Vagina (tissue), 2 donors: Measurements from ENCODE around the gene RGS3. TPM values are rescaled to one million over a fixed set of nuclear protein-coding genes. Genes with fewer than 3 reads are reported as not detected.

Experiments used
- DNase-seq, 2 donors: peaks; one replicate each; pipeline ENCODE4 v3.0.0-alpha.2; 2017; ENCODE audit errors: extremely low spot score in 2 of 2
- H3K27ac ChIP-seq: fragments of 200-600 bp; sonication (generic); one replicate; pipeline ENCODE4 v1.5.1; 2019
- H3K27me3 ChIP-seq: fragments of 200-600 bp; sonication (generic); one replicate; pipeline ENCODE4 v1.5.1; 2019
- H3K36me3 ChIP-seq, 2 donors: fragments of 200-600 bp; sonication (generic); one replicate each; pipeline ENCODE4 v1.5.1; 2017 to 2019
- H3K4me1 ChIP-seq: fragments of 200-600 bp; sonication (generic); one replicate; pipeline ENCODE4 v1.5.1; 2019
- H3K4me3 ChIP-seq, 2 donors: fragments of 200-600 bp; sonication (generic); 1 replicate in 1 of 2; 2 replicates in 1 of 2; pipeline ENCODE4 v1.5.1; 2016 to 2019
- H3K9me3 ChIP-seq: fragments of 200-600 bp; sonication (generic); one replicate; pipeline ENCODE4 v1.5.1; 2019
- POLR2A ChIP-seq, 2 donors: fragments of 450-650 bp; IDR thresholded peaks; one replicate each; pipeline ENCODE4 v1.6.1; 2017; ENCODE audit warnings: antibody characterized with exemption in 2 of 2, mild to moderate bottlenecking in 2 of 2, moderate library complexity in 2 of 2
- POLR2AphosphoS5 ChIP-seq, 2 donors: sonication (generic); formaldehyde crosslinking; IDR thresholded peaks; one replicate each; pipeline ENCODE4 v1.9.0; 2017; ENCODE audit warnings: antibody characterized with exemption in 2 of 2, mild to moderate bottlenecking in 2 of 2, low read depth in 1 of 2; ENCODE audit not compliant: insufficient read depth in 1 of 2
- intact Hi-C: fragments of 100-400 bp; cut with DNase I; formaldehyde crosslinking; loops from one replicate; pipeline ENCODE4 v1.15.1; 2023
- total RNA-seq: library from RNA; depleted of rRNA; stranded (reverse); fragments of >200 nt; gene quantifications from one replicate; pipeline ENCODE4 v1.2.3, GENCODE V29; 2016
- TF ChIP-seq, protein P1 (sequence below), 3 experiments: fragments of 450-650 bp in 2 of 3; fragments of 200-600 bp in 1 of 3; sonication (generic) in 1 of 3; IDR thresholded peaks; one replicate each; pipeline ENCODE4 v1.5.1; 2017 to 2019; ENCODE audit warnings: antibody characterized with exemption in 3 of 3, mild to moderate bottlenecking in 2 of 3, moderate library complexity in 2 of 3

The RGS3 gene
- total RNA-seq, 1 donor from 2014 or later, result 27.0 TPM

DNA sequence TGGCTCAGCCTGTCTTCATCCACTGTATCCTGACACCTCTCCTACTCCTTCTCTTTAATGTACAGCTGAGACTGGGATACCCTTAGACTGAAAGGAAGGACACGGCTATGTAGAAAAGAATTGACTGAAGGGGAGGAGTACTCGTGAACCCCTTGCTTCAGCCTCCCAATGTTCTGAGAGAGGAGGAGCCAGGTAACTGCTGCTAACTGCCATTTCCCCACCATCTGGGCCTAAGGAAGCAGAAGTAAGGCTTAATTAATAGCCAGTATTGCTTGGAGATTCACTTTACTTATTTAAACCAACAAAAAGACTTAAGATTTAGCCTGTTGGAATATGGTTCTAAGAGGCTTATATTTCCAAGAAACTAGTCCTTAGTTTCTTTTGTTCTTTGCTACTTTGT lies 18.8 kb upstream of the RGS3 start:
- Histone ChIP-seq H3K4me3 (no peak overlapping the region), H3K36me3 (no peaks in the 10 kb centered on the region), H3K9me3 (no peaks in the 10 kb centered on the region), H3K4me1 (no peaks in the 10 kb centered on the region), H3K27ac (no peak overlapping the region), H3K27me3 (no peaks in the 10 kb centered on the region)
- no peak for DNase-seq
- TF ChIP-seq POLR2AphosphoS5 (IDR thresholded peaks at IDR 0.05; ENCODE audit: insufficient read depth in 1 of 2, low read depth in 1 of 2), result no peak
- TF ChIP-seq, protein P1, sequence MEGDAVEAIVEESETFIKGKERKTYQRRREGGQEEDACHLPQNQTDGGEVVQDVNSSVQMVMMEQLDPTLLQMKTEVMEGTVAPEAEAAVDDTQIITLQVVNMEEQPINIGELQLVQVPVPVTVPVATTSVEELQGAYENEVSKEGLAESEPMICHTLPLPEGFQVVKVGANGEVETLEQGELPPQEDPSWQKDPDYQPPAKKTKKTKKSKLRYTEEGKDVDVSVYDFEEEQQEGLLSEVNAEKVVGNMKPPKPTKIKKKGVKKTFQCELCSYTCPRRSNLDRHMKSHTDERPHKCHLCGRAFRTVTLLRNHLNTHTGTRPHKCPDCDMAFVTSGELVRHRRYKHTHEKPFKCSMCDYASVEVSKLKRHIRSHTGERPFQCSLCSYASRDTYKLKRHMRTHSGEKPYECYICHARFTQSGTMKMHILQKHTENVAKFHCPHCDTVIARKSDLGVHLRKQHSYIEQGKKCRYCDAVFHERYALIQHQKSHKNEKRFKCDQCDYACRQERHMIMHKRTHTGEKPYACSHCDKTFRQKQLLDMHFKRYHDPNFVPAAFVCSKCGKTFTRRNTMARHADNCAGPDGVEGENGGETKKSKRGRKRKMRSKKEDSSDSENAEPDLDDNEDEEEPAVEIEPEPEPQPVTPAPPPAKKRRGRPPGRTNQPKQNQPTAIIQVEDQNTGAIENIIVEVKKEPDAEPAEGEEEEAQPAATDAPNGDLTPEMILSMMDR (IDR thresholded peaks at IDR 0.05), result no peak
- no peak for TF ChIP-seq POLR2A (IDR thresholded peaks at IDR 0.05)
- intact Hi-C loops, result loop anchor here (2.0 to 5.0 kb wide), 2 partner anchors 144 to 213 kb away; no protein-coding TSS in a partner anchor

DNA sequence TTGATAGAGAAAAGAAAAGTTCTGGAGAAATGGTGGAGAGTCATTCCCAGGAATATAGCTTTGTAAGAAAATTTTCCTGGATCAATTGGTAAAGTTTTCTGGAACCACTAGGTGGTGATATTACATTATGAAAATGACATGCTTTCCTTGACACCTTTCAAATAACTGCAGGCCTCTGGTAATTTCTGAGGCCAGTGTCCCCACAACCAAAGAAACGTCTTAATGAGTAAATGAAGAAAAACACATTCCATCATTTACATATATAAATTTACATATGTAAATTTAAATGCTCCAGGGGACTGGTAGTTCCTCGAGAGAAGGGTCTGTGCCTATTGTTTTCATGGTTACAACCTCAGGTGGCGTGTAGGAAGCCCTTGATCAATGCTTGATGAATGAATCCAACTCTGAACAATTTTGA lies 17.2 kb upstream of the RGS3 start:
- intact Hi-C loops, result loop anchor here (5.0 kb wide), 1 partner anchor 211 kb away; no protein-coding TSS in a partner anchor

DNA sequence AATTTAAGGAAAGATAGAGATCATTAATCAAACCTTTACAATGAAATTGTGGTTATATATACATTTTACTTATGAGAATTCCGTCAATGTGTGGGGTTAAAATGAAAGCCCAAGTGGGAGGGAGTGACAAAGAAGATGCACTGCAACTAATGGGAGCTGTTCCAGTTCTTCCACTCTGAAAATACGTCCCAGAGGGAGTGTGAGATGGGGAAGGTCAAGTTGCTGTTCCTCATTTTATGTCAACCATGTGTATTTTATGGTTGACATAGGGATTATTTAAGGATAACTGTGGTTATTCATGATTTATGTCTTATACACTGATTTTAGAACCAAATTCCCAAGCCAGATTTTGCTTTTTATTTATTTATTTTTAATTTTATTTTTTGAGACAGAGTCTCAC lies 14.2 kb upstream of the RGS3 start:
- H3K9me3 ChIP-seq, result no peaks in the 10 kb centered on the region
- H3K27ac ChIP-seq, result no peak overlapping the region
- peaks cover 3% of the 10 kb centered on the region for H3K4me1 ChIP-seq
- H3K27me3 ChIP-seq, result no peaks in the 10 kb centered on the region
- no peaks in the 10 kb centered on the region for H3K36me3 ChIP-seq
- DNase-seq, result no peak
- no peak overlapping the region for H3K4me3 ChIP-seq
- TF ChIP-seq, protein P1 (IDR thresholded peaks at IDR 0.05), result no peak
- TF ChIP-seq POLR2AphosphoS5 (IDR thresholded peaks at IDR 0.05; ENCODE audit: insufficient read depth in 1 of 2, low read depth in 1 of 2), result no peak
- intact Hi-C loops, result loop anchor here (5.0 kb wide), 1 partner anchor 208 kb away; no protein-coding TSS in a partner anchor

More for the DNA sequence above, 17.2 kb upstream of the RGS3 start:
- H3K36me3 ChIP-seq, result no peaks in the 10 kb centered on the region
- TF ChIP-seq POLR2AphosphoS5 (IDR thresholded peaks at IDR 0.05; ENCODE audit: insufficient read depth in 1 of 2, low read depth in 1 of 2) (peak in 1 of 2 donors; percentile 27), POLR2A (IDR thresholded peaks at IDR 0.05) (no peak)
- TF ChIP-seq, protein P1 (IDR thresholded peaks at IDR 0.05), result peak; percentile 67 to 77 (median 74)
- H3K9me3 ChIP-seq, result no peaks in the 10 kb centered on the region
- H3K27ac ChIP-seq, result no peak overlapping the region
- H3K4me1 ChIP-seq, result no peaks in the 10 kb centered on the region
- H3K4me3 ChIP-seq, result no peak overlapping the region
- no peaks in the 10 kb centered on the region for H3K27me3 ChIP-seq
- no peak for DNase-seq

DNA sequence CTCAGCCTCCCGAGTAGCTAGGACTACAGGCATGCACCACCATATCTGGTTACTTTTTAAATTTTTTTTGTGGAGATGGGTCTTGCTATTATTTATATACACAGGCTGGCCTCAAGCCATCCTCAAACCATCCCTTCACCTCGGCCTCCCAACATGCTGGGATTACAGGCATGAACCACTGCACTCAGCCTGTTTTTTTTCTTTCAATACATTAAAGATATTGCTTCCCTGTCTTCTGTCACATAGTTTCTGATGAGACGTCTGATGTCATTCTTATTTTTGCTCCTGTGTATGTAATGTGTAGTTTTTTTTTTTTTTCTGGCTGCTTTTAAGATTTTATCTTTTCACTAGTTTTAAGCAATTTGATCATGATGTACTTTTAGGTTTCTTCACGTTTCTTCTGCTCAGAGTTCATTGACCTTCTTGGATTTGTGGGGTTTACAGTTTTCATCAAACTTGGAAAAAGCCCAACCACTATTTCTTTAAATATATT lies 11.4 kb upstream of the RGS3 start:
- DNase-seq, result no peak
- Histone ChIP-seq H3K4me3 (no peak overlapping the region), H3K9me3 (no peaks in the 10 kb centered on the region), H3K27ac (no peak overlapping the region), H3K27me3 (no peaks in the 10 kb centered on the region), H3K36me3 (no peaks in the 10 kb centered on the region), H3K4me1 (peaks cover 31% of the 10 kb centered on the region)
- TF ChIP-seq POLR2AphosphoS5 (IDR thresholded peaks at IDR 0.05; ENCODE audit: insufficient read depth in 1 of 2, low read depth in 1 of 2) (no peak), POLR2A (IDR thresholded peaks at IDR 0.05) (no peak)
- TF ChIP-seq, protein P1 (IDR thresholded peaks at IDR 0.05), result no peak
- intact Hi-C loops, result no loop called here

DNA sequence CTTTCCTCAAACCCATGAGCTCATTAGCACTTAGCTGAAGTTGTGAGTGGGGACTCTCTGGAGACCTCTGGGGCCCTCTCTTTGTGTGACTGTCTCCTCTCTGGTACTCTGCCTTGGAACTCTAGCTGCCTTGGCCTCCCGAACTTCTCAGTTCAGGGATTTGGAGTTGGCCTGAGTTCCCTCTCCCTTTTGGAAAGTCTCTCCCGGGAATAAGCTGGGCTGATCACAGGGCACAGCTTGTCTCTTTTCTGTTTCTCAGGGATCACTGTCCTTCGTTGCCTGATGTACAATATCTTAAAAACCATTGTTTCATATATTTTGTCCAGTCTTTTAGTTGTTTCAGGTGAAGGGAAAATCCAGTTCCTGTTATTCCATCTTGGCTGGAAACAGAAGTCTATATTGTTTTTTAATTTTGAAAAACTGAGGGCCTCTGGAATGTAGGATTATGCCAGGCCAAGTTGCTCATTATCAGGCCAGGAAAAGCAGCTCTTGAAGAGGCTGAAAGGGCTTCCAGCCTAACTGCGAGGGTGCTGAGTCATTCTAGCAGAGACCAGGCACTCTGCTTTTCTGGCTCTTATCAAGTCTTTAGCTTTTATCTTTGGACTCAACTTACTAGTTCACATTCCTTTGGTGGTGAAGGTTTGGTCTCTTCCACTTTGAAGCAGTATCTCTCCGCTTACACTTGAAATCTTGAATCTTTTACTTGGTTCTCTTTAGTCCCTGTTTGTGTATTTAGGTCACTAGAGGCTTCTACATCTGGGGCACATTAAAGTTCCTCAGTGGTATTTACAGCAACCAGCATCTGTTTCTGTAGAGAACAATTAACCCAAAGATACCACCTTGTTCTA lies 8.4 kb upstream of the RGS3 start:
- intact Hi-C loops, result no loop called here

More for the DNA sequence above, 8.4 kb upstream of the RGS3 start:
- Histone ChIP-seq H3K27ac (peak overlapping the region; percentile 79), H3K4me1 (peaks cover 31% of the 10 kb centered on the region), H3K36me3 (no peaks in the 10 kb centered on the region), H3K4me3 (no peak overlapping the region), H3K27me3 (no peaks in the 10 kb centered on the region), H3K9me3 (no peaks in the 10 kb centered on the region)
- TF ChIP-seq POLR2A (IDR thresholded peaks at IDR 0.05) (no peak), POLR2AphosphoS5 (IDR thresholded peaks at IDR 0.05; ENCODE audit: insufficient read depth in 1 of 2, low read depth in 1 of 2) (peak in 1 of 2 donors; percentile 61)
- no peak for DNase-seq
